ENCODE results near the gene MGAT5.

GRCh38 chr2:134218930-134219658 lies 34.8 kb upstream of the MGAT5 start:
- no peak for TF ChIP-seq POLR2AphosphoS5 (IDR thresholded peaks at IDR 0.05)
- no peak for TF ChIP-seq POLR2A (IDR thresholded peaks at IDR 0.05)
